Suppressor macrophage treated with lipopolysaccharide for 1 hour (primary cell): ENCODE results near the gene SLC22A16.

Experiments used
- DNase-seq, 3 donors: peaks; one replicate each; pipeline ENCODE4 v3.0.0-alpha.2; 2020 to 2022

Gene SLC22A16

GRCh38 chr6:110447761-110448160 lies 28.7 kb downstream of the SLC22A16 start:
- DNase-seq, result no peak

GRCh38 chr6:110446405-110446804 lies 30.0 kb downstream of the SLC22A16 start:
- DNase-seq, result no peak

GRCh38 chr6:110440026-110440425 lies 36.4 kb downstream of the SLC22A16 start:
- DNase-seq, result no peak

GRCh38 chr6:110439356-110439755 lies 37.1 kb downstream of the SLC22A16 start:
- DNase-seq, result no peak

- DNase-seq, result no peak
These were observed 41.3 kb downstream of the SLC22A16 start for GRCh38 chr6:110434961-110435602.

- DNase-seq, result peak in 1 of 3 donors; percentile 11
These were observed 44.0 kb downstream of the SLC22A16 start for GRCh38 chr6:110432285-110432900.

GRCh38 chr6:110430741-110431140 lies 45.7 kb downstream of the SLC22A16 start:
- no peak for DNase-seq

GRCh38 chr6:110430236-110430635 lies 46.2 kb downstream of the SLC22A16 start:
- no peak for DNase-seq

GRCh38 chr6:110428153-110428552 lies 48.3 kb downstream of the SLC22A16 start:
- DNase-seq, result no peak

GRCh38 chr6:110425816-110426215 lies 50.6 kb downstream of the SLC22A16 start:
- no peak for DNase-seq

GRCh38 chr6:110422444-110422822 lies 54.0 kb downstream of the SLC22A16 start:
- peak; percentile 29 to 66 (median 66) for DNase-seq

- DNase-seq, result peak; percentile 33 to 43 (median 40)
These were observed 54.5 kb downstream of the SLC22A16 start for GRCh38 chr6:110421749-110422443.

- DNase-seq, result no peak
These were observed 57.2 kb downstream of the SLC22A16 start for GRCh38 chr6:110419028-110419739.

GRCh38 chr6:110418594-110418993 lies 57.8 kb downstream of the SLC22A16 start:
- no peak for DNase-seq

GRCh38 chr6:110415086-110415916 lies 61.1 kb downstream of the SLC22A16 start, which contains the start of gene DDO:
Gene DDO (minus strand): TSS chr6:110415575. CDS start chr6:110413462, 2,113 bp downstream.
- peak; percentile 83 to 90 (median 87) for DNase-seq

GRCh38 chr6:110414669-110415068 lies 61.7 kb downstream of the SLC22A16 start:
- peak; percentile 55 to 72 (median 69) for DNase-seq

- DNase-seq, result no peak
These were observed 64.1 kb downstream of the SLC22A16 start for GRCh38 chr6:110412360-110412759.

- peak; percentile 58 to 71 (median 61) for DNase-seq
These were observed 65.9 kb downstream of the SLC22A16 start for GRCh38 chr6:110410511-110410910.

GRCh38 chr6:110409794-110410193 lies 66.6 kb downstream of the SLC22A16 start:
- DNase-seq, result no peak

- DNase-seq, result no peak
These were observed 67.5 kb downstream of the SLC22A16 start for GRCh38 chr6:110408901-110409300.

GRCh38 chr6:110404607-110405006 lies 71.8 kb downstream of the SLC22A16 start:
- DNase-seq, result peak; percentile 78 to 82 (median 80)

- no peak for DNase-seq
These were observed 74.7 kb downstream of the SLC22A16 start for GRCh38 chr6:110401585-110402176.
